LNCaP clone FGC (cell line): ENCODE results near the gene EBF3.
"Not testable (repeated sequence)": the region's sequence is repeated elsewhere in the genome, so short reads cannot be mapped to it uniquely, and the experiment has no call there.

ENCODE experiments used
- DNase-seq: peaks from one replicate; pipeline ENCODE4 v3.0.0-alpha.2; 2011; ENCODE audit warnings: low read depth
- H3K4me3 ChIP-seq: 2 replicates; pipeline ENCODE4 v1.5.1; 2011; ENCODE audit warnings: mild to moderate bottlenecking, low read depth, low read length, control low read depth
- CTCF ChIP-seq: IDR thresholded peaks from 2 replicates; pipeline ENCODE4 v1.5.1; 2012; ENCODE audit warnings: mild to moderate bottlenecking; ENCODE audit not compliant: control insufficient read depth, insufficient read depth; ENCODE audit errors: extremely low read depth

Gene EBF3

GRCh38 chr10:129926066-129927055 is 37.7 kb downstream of the EBF3 start:
- no peak overlapping the region for H3K4me3 ChIP-seq
- no peak for TF ChIP-seq CTCF
- no peak for DNase-seq

GRCh38 chr10:129924375-129925085 is 39.5 kb downstream of the EBF3 start:
- TF ChIP-seq CTCF: no peak
- DNase-seq: no peak
- no peak overlapping the region for H3K4me3 ChIP-seq

GRCh38 chr10:129922598-129923123 is 41.4 kb downstream of the EBF3 start:
- TF ChIP-seq CTCF: no peak
- no peak for DNase-seq
- H3K4me3 ChIP-seq: no peak overlapping the region

GRCh38 chr10:129921801-129922597 is 42.1 kb downstream of the EBF3 start:
- no peak for DNase-seq
- no peak overlapping the region for H3K4me3 ChIP-seq
- no peak for TF ChIP-seq CTCF

GRCh38 chr10:129921065-129921670 is 42.9 kb downstream of the EBF3 start:
- DNase-seq: no peak
- no peak for TF ChIP-seq CTCF
- no peak overlapping the region for H3K4me3 ChIP-seq

GRCh38 chr10:129920187-129920586 is 43.9 kb downstream of the EBF3 start:
- H3K4me3 ChIP-seq, DNase-seq: not testable (repeated sequence)
